ENCODE measurements around the gene MICALL2. TPM values are rescaled to one million over a fixed set of nuclear protein-coding genes. Genes with fewer than 3 reads are reported as not detected.

MICALL2 gene
- total and polyA plus RNA-seq, 7 experiments from 2014 or later = 0.37 to 5.0 (median 2.3) TPM

- H3K36me3 Mint-ChIP-seq = no peaks in the 10 kb centered on the region
- H3K9me3 ChIP-seq (ENCODE audit: control insufficient read depth in 2 of 3, low read length in 3 of 3) = no peaks in the 10 kb centered on the region
- H3K27ac Mint-ChIP-seq = no peak overlapping the region
- H3K27me3 Mint-ChIP-seq = no peaks in the 10 kb centered on the region
- ChIA-PET CTCF (interaction anchor here (0.6 kb wide), 1 partner anchor 9 kb away, joined by 6 read pairs; no protein-coding TSS in a partner anchor), POLR2A (no interaction called here)
- intact Hi-C loops (cut with micrococcal nuclease) = no loop called here
- H3K27me3 ChIP-seq (ENCODE audit: control insufficient read depth in 2 of 2, insufficient read depth in 2 of 2, low read length in 2 of 2) = no peaks in the 10 kb centered on the region
- ATAC-seq (no peak), DNase-seq (no peak)
- H3K4me3 Mint-ChIP-seq = no peak overlapping the region
- H3K4me3 ChIP-seq (ENCODE audit: low read length) = no peak overlapping the region
- H3K4me1 Mint-ChIP-seq = peaks cover 4 to 15% (median 12%) of the 10 kb centered on the region in 7 donors
- no peak overlapping the region for H3K27ac ChIP-seq (ENCODE audit: low read depth, low read length)
- H3K4me1 ChIP-seq (ENCODE audit: control insufficient read depth in 2 of 2, insufficient read depth in 2 of 2, low read length in 2 of 2) = peaks cover 2% of the 10 kb centered on the region in 2 donors
- H3K36me3 ChIP-seq (ENCODE audit: control insufficient read depth in 2 of 3, insufficient read depth in 3 of 3, low read length in 3 of 3) = no peaks in the 10 kb centered on the region
- no peaks in the 10 kb centered on the region for H3K9me3 Mint-ChIP-seq
Measured at GRCh38 chr7:1463676-1464223, 4.5 kb upstream of the MICALL2 start.

- Mint-ChIP-seq H3K9me3 (no peaks in the 10 kb centered on the region), H3K4me1 (peaks cover 7 to 25% (median 18%) of the 10 kb centered on the region in 7 donors), H3K27me3 (peaks cover 0 to 5% (median 0%) of the 10 kb centered on the region in 5 donors), H3K4me3 (peak overlapping the region in 3 of 10 donors; percentile 15 to 73 (median 58)), H3K27ac (peak overlapping the region; percentile 14 to 92 (median 53)), H3K36me3 (no peaks in the 10 kb centered on the region)
- ChIA-PET POLR2A (no interaction called here), CTCF (interaction anchor here (0.7 kb wide), 1 partner anchor 770 kb away, joined by 3 read pairs; no protein-coding TSS in a partner anchor)
- intact Hi-C loops (cut with micrococcal nuclease) = no loop called here
- Histone ChIP-seq H3K9me3 (ENCODE audit: control insufficient read depth in 2 of 3, low read length in 3 of 3) (no peaks in the 10 kb centered on the region), H3K36me3 (ENCODE audit: control insufficient read depth in 2 of 3, insufficient read depth in 3 of 3, low read length in 3 of 3) (no peaks in the 10 kb centered on the region), H3K27ac (ENCODE audit: low read depth, low read length) (peak overlapping the region; percentile 48), H3K4me3 (ENCODE audit: low read length) (no peak overlapping the region), H3K4me1 (ENCODE audit: control insufficient read depth in 2 of 2, insufficient read depth in 2 of 2, low read length in 2 of 2) (peaks cover 8 to 14% of the 10 kb centered on the region in 2 donors), H3K27me3 (ENCODE audit: control insufficient read depth in 2 of 2, insufficient read depth in 2 of 2, low read length in 2 of 2) (no peaks in the 10 kb centered on the region)
- no peak for DNase-seq
- no peak for ATAC-seq
Measured at GRCh38 chr7:1461646-1462375, 2.5 kb upstream of the MICALL2 start.

GRCh38 chr7:1460821-1461645 lies 1.8 kb upstream of the MICALL2 start:
- Histone ChIP-seq H3K9me3 (ENCODE audit: control insufficient read depth in 2 of 3, low read length in 3 of 3) (no peaks in the 10 kb centered on the region), H3K27ac (ENCODE audit: low read depth, low read length) (peak overlapping the region; percentile 28), H3K36me3 (ENCODE audit: control insufficient read depth in 2 of 3, insufficient read depth in 3 of 3, low read length in 3 of 3) (no peaks in the 10 kb centered on the region), H3K4me3 (ENCODE audit: low read length) (no peak overlapping the region), H3K4me1 (ENCODE audit: control insufficient read depth in 2 of 2, insufficient read depth in 2 of 2, low read length in 2 of 2) (peaks cover 8 to 14% of the 10 kb centered on the region in 2 donors), H3K27me3 (ENCODE audit: control insufficient read depth in 2 of 2, insufficient read depth in 2 of 2, low read length in 2 of 2) (no peaks in the 10 kb centered on the region)
- Mint-ChIP-seq H3K9me3 (no peaks in the 10 kb centered on the region), H3K4me1 (peaks cover 7 to 25% (median 18%) of the 10 kb centered on the region in 7 donors), H3K27me3 (peaks cover 0 to 5% (median 0%) of the 10 kb centered on the region in 5 donors), H3K27ac (peak overlapping the region in 7 of 9 donors; percentile 29 to 92 (median 43)), H3K4me3 (peak overlapping the region in 4 of 10 donors; percentile 50 to 73 (median 56)), H3K36me3 (no peaks in the 10 kb centered on the region)
- ChIA-PET POLR2A (interaction anchor here (0.9 kb wide), 1 partner anchor 11 kb away, joined by 7 read pairs; no protein-coding TSS in a partner anchor), CTCF (interaction anchor here (0.7 kb wide), 1 partner anchor 771 kb away, joined by 3 read pairs; no protein-coding TSS in a partner anchor)
- DNase-seq (no peak), ATAC-seq (no peak)
- intact Hi-C loops (cut with micrococcal nuclease) = no loop called here

GRCh38 chr7:1459920-1460820 lies 900 bp upstream of the MICALL2 start:
- peaks cover 7 to 25% (median 18%) of the 10 kb centered on the region in 7 donors for H3K4me1 Mint-ChIP-seq
- intact Hi-C loops (cut with micrococcal nuclease) = loop anchor here (1.0 to 2.0 kb wide), 13 partner anchors 14 to 1095 kb away; partner anchors contain the start of genes BRAT1 (in 1 of the 2), COX19 (in 1 of the 2), EIF3B (in 1 of the 2) and INTS1 (in 1 of the 2)
- ATAC-seq = no peak
- peaks cover 0 to 5% (median 0%) of the 10 kb centered on the region in 5 donors for H3K27me3 Mint-ChIP-seq
- peak overlapping the region; percentile 49 to 78 (median 74) for H3K4me3 Mint-ChIP-seq
- H3K4me3 ChIP-seq (ENCODE audit: low read length) = peak overlapping the region; percentile 50
- no peaks in the 10 kb centered on the region for H3K36me3 Mint-ChIP-seq
- peaks cover 8 to 14% of the 10 kb centered on the region in 2 donors for H3K4me1 ChIP-seq (ENCODE audit: control insufficient read depth in 2 of 2, insufficient read depth in 2 of 2, low read length in 2 of 2)
- POLR2A ChIA-PET = interaction anchor here (0.9 kb wide), 1 partner anchor 12 kb away, joined by 7 read pairs; no protein-coding TSS in a partner anchor
- H3K9me3 ChIP-seq (ENCODE audit: control insufficient read depth in 2 of 3, low read length in 3 of 3) = no peaks in the 10 kb centered on the region
- peak overlapping the region; percentile 55 for H3K27ac ChIP-seq (ENCODE audit: low read depth, low read length)
- H3K27ac Mint-ChIP-seq = peak overlapping the region in 6 of 9 donors; percentile 41 to 80 (median 67)
- H3K27me3 ChIP-seq (ENCODE audit: control insufficient read depth in 2 of 2, insufficient read depth in 2 of 2, low read length in 2 of 2) = no peaks in the 10 kb centered on the region
- no peak for DNase-seq
- H3K9me3 Mint-ChIP-seq = no peaks in the 10 kb centered on the region
- H3K36me3 ChIP-seq (ENCODE audit: control insufficient read depth in 2 of 3, insufficient read depth in 3 of 3, low read length in 3 of 3) = no peaks in the 10 kb centered on the region
- CTCF ChIA-PET = no interaction called here

- H3K27ac Mint-ChIP-seq = peak overlapping the region in 1 of 9 donors; percentile 76
- no peaks in the 10 kb centered on the region for H3K27me3 ChIP-seq (ENCODE audit: control insufficient read depth in 2 of 2, insufficient read depth in 2 of 2, low read length in 2 of 2)
- H3K27ac ChIP-seq (ENCODE audit: low read depth, low read length) = peak overlapping the region; percentile 58
- ChIA-PET POLR2A (no interaction called here), CTCF (no interaction called here)
- DNase-seq = peak; percentile 98 to 99 (median 99)
- H3K36me3 ChIP-seq (ENCODE audit: control insufficient read depth in 2 of 3, insufficient read depth in 3 of 3, low read length in 3 of 3) = no peaks in the 10 kb centered on the region
- no peaks in the 10 kb centered on the region for H3K9me3 ChIP-seq (ENCODE audit: control insufficient read depth in 2 of 3, low read length in 3 of 3)
- ATAC-seq = peak; percentile 97
- peak overlapping the region in 8 of 10 donors; percentile 58 to 75 (median 70) for H3K4me3 Mint-ChIP-seq
- peaks cover 8 to 14% of the 10 kb centered on the region in 2 donors for H3K4me1 ChIP-seq (ENCODE audit: control insufficient read depth in 2 of 2, insufficient read depth in 2 of 2, low read length in 2 of 2)
- H3K4me3 ChIP-seq (ENCODE audit: low read length) = peak overlapping the region; percentile 73
- H3K4me1 Mint-ChIP-seq = peaks cover 7 to 25% (median 18%) of the 10 kb centered on the region in 7 donors
- H3K9me3 Mint-ChIP-seq = no peaks in the 10 kb centered on the region
- intact Hi-C loops (cut with micrococcal nuclease) = loop anchor here (1.0 to 2.0 kb wide), 13 partner anchors 15 to 1096 kb away; partner anchors contain the start of genes BRAT1 (in 1 of the 2), COX19 (in 1 of the 2), EIF3B (in 1 of the 2) and INTS1 (in 1 of the 2)
- no peaks in the 10 kb centered on the region for H3K36me3 Mint-ChIP-seq
- peaks cover 0 to 5% (median 0%) of the 10 kb centered on the region in 5 donors for H3K27me3 Mint-ChIP-seq
Measured at GRCh38 chr7:1459512-1459892, 232 bp upstream of the MICALL2 start.
